ENCODE data around the gene RPL22.

DNA sequence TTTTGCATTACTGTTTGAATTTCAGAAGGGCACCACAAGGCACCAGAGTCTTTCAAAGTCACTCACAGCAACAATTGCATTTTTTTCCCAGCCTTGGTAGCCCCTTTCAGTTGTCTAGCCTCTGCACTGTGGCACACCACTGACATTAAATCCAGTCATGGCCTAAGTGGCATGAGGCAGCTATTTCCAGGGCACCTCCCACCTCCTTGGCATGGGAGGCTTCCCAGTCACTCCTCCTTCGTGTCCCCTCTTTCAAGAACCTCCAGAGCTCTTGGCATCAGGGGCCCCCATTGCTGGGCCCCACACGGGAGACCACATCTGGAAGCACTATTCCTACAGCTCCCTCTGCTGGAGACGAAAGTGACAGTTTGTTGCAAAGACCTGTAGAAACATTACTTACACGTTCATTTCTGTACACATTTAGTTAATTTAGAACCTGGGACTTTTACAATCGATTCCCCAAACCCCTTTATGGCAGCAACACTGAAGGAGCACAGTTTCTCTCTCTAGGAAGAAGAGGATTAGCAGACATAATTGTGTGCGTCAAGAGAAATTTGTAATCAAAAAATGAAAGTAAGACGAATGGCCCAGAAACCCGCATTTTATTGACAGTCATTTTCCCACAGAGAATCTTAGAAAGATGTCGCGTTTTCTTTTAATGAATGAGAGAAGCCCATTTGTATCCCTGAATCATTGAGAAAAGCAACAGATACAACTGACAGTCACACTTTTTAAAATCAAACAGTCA lies 13.6 kb downstream of the RPL22 start:
- TF ChIP-seq, protein P1, sequence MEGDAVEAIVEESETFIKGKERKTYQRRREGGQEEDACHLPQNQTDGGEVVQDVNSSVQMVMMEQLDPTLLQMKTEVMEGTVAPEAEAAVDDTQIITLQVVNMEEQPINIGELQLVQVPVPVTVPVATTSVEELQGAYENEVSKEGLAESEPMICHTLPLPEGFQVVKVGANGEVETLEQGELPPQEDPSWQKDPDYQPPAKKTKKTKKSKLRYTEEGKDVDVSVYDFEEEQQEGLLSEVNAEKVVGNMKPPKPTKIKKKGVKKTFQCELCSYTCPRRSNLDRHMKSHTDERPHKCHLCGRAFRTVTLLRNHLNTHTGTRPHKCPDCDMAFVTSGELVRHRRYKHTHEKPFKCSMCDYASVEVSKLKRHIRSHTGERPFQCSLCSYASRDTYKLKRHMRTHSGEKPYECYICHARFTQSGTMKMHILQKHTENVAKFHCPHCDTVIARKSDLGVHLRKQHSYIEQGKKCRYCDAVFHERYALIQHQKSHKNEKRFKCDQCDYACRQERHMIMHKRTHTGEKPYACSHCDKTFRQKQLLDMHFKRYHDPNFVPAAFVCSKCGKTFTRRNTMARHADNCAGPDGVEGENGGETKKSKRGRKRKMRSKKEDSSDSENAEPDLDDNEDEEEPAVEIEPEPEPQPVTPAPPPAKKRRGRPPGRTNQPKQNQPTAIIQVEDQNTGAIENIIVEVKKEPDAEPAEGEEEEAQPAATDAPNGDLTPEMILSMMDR (IDR thresholded peaks at IDR 0.05 in 2 of 3, conservative IDR thresholded peaks at IDR 0.05 in 1 of 3; ENCODE audit: borderline replicate concordance in 1 of 3, insufficient read depth in 1 of 3, low read depth in 2 of 3, low read length in 2 of 3), result peak; percentile 61 to 70 (median 68); a peak in 5 of 6 replicates
- TF ChIP-seq TCF7L2 (IDR thresholded peaks at IDR 0.05; ENCODE audit: borderline replicate concordance, extremely low read depth, insufficient read depth, insufficient read length) (no peak), POLR2A (IDR thresholded peaks at IDR 0.05; ENCODE audit: borderline replicate concordance, extremely low read depth, insufficient read depth, insufficient read length) (no peak), POLR2AphosphoS5 (IDR thresholded peaks at IDR 0.05; ENCODE audit: low read depth, low read length) (0 out of 2 replicates have a peak, but pooled peaks have one; percentile 14), EZH2 (IDR thresholded peaks at IDR 0.05) (no peak), EZH2phosphoT487 (IDR thresholded peaks at IDR 0.05; ENCODE audit: borderline replicate concordance) (no peak), SP1 (IDR thresholded peaks at IDR 0.05; ENCODE audit: low read depth) (no peak)
- TF ChIP-seq, protein P2, sequence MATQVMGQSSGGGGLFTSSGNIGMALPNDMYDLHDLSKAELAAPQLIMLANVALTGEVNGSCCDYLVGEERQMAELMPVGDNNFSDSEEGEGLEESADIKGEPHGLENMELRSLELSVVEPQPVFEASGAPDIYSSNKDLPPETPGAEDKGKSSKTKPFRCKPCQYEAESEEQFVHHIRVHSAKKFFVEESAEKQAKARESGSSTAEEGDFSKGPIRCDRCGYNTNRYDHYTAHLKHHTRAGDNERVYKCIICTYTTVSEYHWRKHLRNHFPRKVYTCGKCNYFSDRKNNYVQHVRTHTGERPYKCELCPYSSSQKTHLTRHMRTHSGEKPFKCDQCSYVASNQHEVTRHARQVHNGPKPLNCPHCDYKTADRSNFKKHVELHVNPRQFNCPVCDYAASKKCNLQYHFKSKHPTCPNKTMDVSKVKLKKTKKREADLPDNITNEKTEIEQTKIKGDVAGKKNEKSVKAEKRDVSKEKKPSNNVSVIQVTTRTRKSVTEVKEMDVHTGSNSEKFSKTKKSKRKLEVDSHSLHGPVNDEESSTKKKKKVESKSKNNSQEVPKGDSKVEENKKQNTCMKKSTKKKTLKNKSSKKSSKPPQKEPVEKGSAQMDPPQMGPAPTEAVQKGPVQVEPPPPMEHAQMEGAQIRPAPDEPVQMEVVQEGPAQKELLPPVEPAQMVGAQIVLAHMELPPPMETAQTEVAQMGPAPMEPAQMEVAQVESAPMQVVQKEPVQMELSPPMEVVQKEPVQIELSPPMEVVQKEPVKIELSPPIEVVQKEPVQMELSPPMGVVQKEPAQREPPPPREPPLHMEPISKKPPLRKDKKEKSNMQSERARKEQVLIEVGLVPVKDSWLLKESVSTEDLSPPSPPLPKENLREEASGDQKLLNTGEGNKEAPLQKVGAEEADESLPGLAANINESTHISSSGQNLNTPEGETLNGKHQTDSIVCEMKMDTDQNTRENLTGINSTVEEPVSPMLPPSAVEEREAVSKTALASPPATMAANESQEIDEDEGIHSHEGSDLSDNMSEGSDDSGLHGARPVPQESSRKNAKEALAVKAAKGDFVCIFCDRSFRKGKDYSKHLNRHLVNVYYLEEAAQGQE (IDR thresholded peaks at IDR 0.05; ENCODE audit: low read depth), result no peak
- TF ChIP-seq, protein P3, sequence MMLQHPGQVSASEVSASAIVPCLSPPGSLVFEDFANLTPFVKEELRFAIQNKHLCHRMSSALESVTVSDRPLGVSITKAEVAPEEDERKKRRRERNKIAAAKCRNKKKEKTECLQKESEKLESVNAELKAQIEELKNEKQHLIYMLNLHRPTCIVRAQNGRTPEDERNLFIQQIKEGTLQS (IDR thresholded peaks at IDR 0.05), result no peak
